Measurements from ENCODE around the gene CHST4. TPM values are rescaled to one million over a fixed set of nuclear protein-coding genes. Genes with fewer than 3 reads are reported as not detected.
A peak's percentile ranks its signal among the peaks of the same experiment; 100 is the strongest.
"Not testable (repeated sequence)": the region's sequence is repeated elsewhere in the genome, so short reads cannot be mapped to it uniquely, and the experiment has no call there.

CHST4 gene
- total and polyA plus RNA-seq, 12 donors = 0.47 to 7.6 (median 1.9) TPM

DNA sequence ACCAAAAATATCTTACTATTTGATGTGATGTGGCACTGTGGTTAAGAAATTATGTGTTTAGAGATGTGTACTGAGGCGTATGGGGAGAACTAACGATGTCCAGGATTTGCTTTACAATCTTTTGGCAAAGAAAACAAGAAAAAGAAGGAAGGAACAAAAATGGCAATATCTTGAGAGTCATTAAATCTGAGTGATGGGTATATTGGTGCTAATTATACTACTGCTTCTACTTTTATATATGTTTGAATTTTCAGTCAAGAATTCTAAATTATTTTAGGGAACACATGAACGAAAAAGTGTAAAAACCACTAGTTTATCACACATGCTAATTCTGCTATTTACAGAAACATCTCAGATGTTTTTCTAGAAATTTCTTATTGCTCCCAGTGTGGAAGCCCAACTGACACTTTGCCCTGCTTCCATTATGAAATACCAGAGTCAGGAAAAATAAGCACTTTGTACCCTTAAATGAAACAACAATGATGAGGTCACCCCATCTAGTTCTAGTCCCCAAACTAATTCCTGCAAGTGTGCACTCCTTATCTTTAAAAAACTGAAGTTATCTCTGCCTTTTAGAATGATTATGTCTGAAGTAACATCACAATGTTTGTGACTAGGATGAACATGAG lies 31.8 kb downstream of the CHST4 start:
- TF ChIP-seq, protein P1, sequence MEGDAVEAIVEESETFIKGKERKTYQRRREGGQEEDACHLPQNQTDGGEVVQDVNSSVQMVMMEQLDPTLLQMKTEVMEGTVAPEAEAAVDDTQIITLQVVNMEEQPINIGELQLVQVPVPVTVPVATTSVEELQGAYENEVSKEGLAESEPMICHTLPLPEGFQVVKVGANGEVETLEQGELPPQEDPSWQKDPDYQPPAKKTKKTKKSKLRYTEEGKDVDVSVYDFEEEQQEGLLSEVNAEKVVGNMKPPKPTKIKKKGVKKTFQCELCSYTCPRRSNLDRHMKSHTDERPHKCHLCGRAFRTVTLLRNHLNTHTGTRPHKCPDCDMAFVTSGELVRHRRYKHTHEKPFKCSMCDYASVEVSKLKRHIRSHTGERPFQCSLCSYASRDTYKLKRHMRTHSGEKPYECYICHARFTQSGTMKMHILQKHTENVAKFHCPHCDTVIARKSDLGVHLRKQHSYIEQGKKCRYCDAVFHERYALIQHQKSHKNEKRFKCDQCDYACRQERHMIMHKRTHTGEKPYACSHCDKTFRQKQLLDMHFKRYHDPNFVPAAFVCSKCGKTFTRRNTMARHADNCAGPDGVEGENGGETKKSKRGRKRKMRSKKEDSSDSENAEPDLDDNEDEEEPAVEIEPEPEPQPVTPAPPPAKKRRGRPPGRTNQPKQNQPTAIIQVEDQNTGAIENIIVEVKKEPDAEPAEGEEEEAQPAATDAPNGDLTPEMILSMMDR (IDR thresholded peaks at IDR 0.05) = no peak
- no peak for TF ChIP-seq POLR2A (IDR thresholded peaks at IDR 0.05)

DNA sequence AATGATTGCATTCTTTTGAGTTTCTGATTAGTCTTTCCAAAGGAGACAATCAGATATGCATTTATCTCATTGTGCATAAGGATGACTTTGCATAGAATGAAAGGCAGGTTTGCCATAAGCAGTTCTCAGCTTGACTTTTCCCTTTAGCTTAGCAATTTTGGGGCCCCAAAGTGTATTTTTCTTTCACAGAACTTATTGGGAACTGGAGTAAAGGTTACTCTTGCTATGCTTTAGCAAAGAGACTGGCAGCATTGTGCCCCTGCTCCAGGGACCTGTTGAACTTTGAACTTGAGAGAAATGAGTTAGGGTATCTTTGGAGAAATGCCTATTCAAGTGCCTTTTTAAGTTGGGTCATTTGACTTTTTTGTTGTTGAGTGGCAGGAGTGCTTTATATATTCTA lies 33.6 kb downstream of the CHST4 start:
- Histone ChIP-seq H3K27me3 (no peaks in the 10 kb centered on the region), H3K9me3 (replicated peaks in 1 of 3) (no peaks in the 10 kb centered on the region), H3K27ac (no peak overlapping the region), H3K36me3 (replicated peaks in 1 of 2) (no peaks in the 10 kb centered on the region), H3K4me1 (replicated peaks in 1 of 2) (no peaks in the 10 kb centered on the region), H3K4me3 (no peak overlapping the region)
- no peak for TF ChIP-seq POLR2A (IDR thresholded peaks at IDR 0.05)
- TF ChIP-seq, protein P1 (IDR thresholded peaks at IDR 0.05) = no peak
- intact Hi-C loops (cut with DNase I) = no loop called here
- no peak for DNase-seq

More for the DNA sequence above, 31.8 kb downstream of the CHST4 start:
- no peaks in the 10 kb centered on the region for H3K9me3 ChIP-seq (replicated peaks in 1 of 3)
- 67 to 77% (median 72%) methylated on average over 3 of the region's 3 CpGs for WGBS, 4 donors
- H3K27ac ChIP-seq = no peak overlapping the region
- intact Hi-C loops (cut with DNase I) = no loop called here
- H3K36me3 ChIP-seq (replicated peaks in 1 of 2) = no peaks in the 10 kb centered on the region
- H3K4me3 ChIP-seq = no peak overlapping the region
- H3K27me3 ChIP-seq = no peaks in the 10 kb centered on the region
- H3K4me1 ChIP-seq (replicated peaks in 1 of 2) = no peaks in the 10 kb centered on the region
- no peak for DNase-seq

DNA sequence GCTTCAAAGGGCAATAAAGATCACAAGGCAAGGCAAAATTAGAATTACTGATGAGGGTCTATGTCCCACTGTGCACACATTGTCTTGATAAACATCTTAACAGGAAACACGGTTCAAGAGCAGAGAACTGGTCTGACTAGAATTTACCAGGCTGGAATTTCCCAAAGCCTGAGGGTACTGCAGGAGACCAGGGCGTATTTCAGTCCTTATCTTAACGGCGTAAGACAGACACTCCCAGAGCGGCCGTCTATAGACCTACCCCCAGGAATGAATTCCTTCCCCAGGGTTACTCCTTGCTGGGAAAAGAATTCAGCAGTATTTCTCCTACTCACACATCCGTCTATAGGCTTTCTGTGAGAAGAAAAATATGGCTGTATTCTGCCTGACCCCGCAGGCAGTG lies 35.7 kb downstream of the CHST4 start:
- WGBS, 4 donors = 81 to 96% (median 88%) methylated on average over 7 to 8 of the region's 8 CpGs
- H3K36me3 ChIP-seq (replicated peaks in 1 of 2); H3K27ac ChIP-seq; H3K4me1 ChIP-seq (replicated peaks in 1 of 2); DNase-seq; H3K27me3 ChIP-seq; intact Hi-C loops (cut with DNase I); H3K9me3 ChIP-seq (replicated peaks in 1 of 3); H3K4me3 ChIP-seq: not testable (repeated sequence)

DNA sequence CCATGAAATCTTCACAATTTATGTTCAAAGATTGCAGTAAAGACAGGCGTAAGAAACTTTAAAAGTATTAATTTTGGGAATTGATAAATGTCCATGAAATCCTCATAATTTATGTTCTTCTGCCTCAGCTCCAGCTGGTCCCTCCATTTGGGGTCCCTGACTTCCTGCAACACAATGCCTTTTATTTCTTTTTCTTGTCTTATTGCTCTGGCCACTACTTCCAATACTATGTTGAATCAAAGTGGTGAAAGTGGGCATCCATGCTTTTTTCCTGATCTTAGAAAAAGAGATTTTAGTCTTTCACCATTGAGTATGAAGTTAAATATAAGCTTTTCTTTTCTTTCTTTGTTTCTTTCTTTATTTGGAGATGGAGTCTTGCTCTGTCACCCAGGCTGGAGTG lies 36.3 kb downstream of the CHST4 start:
- Histone ChIP-seq H3K27me3 (no peaks in the 10 kb centered on the region), H3K36me3 (replicated peaks in 1 of 2) (no peaks in the 10 kb centered on the region), H3K4me1 (replicated peaks in 1 of 2) (peaks cover 0 to 10% of the 10 kb centered on the region in 2 donors), H3K27ac (no peak overlapping the region), H3K9me3 (replicated peaks in 1 of 3) (no peaks in the 10 kb centered on the region), H3K4me3 (no peak overlapping the region)
- WGBS, 4 donors = 94 to 100% (median 96%) methylated on average over 1 of the region's 1 CpG
- DNase-seq = no peak
- intact Hi-C loops (cut with DNase I) = no loop called here
- TF ChIP-seq, protein P1 (IDR thresholded peaks at IDR 0.05) = no peak
- no peak for TF ChIP-seq POLR2A (IDR thresholded peaks at IDR 0.05)

DNA sequence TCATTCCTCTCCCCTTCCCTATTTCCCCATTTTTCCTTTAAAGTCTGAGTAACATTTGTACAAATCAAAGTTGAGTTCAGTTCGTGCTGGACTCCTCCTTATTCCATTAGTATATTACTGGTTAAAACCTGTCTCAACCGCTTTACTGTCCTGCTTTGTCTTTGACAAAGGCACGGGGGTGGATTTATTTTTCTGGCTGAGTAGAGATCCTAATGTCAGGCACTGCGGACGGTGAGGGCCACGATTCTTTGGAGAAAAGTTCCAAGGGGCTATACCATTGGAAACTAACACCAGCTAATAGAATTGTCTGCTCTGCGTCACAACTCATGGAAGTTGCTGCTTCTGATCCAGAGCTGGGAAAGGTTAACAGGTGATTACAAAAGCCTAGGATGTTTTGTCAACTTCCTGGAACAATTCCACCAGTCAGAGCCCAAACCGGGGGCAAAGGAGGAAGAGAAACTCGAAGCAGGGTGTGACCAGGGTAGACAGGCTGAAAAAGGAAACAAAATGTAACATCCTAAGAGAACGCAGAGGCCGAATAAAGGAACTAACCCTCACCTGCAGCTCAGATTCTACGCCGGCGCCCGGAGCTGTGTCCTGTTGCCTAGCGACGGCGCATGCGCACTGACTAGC lies 38.2 kb downstream of the CHST4 start:
- WGBS, 4 donors = 6 to 17% (median 6%) methylated on average over 10 to 19 of the region's 19 CpGs
- H3K4me1 ChIP-seq (replicated peaks in 1 of 2) = peaks cover 0 to 10% of the 10 kb centered on the region in 2 donors
- H3K4me3 ChIP-seq = peak overlapping the region; percentile 8 to 71 (median 50)
- H3K27me3 ChIP-seq = no peaks in the 10 kb centered on the region
- H3K36me3 ChIP-seq (replicated peaks in 1 of 2) = no peaks in the 10 kb centered on the region
- H3K27ac ChIP-seq = peak overlapping the region in 4 of 5 donors; percentile 55 to 88 (median 70)
- TF ChIP-seq, protein P1 (IDR thresholded peaks at IDR 0.05) = no peak
- no peak for TF ChIP-seq POLR2A (IDR thresholded peaks at IDR 0.05)
- intact Hi-C loops (cut with DNase I) = no loop called here
- DNase-seq = peak in 1 of 7 donors; percentile 93
- no peaks in the 10 kb centered on the region for H3K9me3 ChIP-seq (replicated peaks in 1 of 3)
